Mesendoderm (in vitro differentiated cells): ENCODE results near the gene LRRN2.

Experiments used
- DNase-seq: peaks from one replicate; pipeline ENCODE4 v3.0.0; 2013
- H2AK5ac ChIP-seq: 2 replicates; pipeline ENCODE4 v1.6.1; 2013; ENCODE audit warnings: low read length, inconsistent platforms
- H2BK120ac ChIP-seq: 2 replicates; pipeline ENCODE4 v1.6.1; 2013; ENCODE audit warnings: low read depth, mild to moderate bottlenecking, low read length, moderate library complexity, mixed read lengths
- H2BK15ac ChIP-seq: replicated peaks from 2 replicates; pipeline ENCODE4 v1.6.1; 2013; ENCODE audit warnings: low read depth, mild to moderate bottlenecking, moderate library complexity
- H2BK5ac ChIP-seq: 2 replicates; pipeline ENCODE4 v1.6.1; 2013; ENCODE audit warnings: low read length, inconsistent platforms
- H3K18ac ChIP-seq: 2 replicates; pipeline ENCODE4 v1.6.1; 2013; ENCODE audit warnings: mild to moderate bottlenecking, low read length, mixed read lengths
- H3K23ac ChIP-seq: one replicate; pipeline ENCODE4 v1.6.1; 2013; ENCODE audit warnings: low read length
- H3K27ac ChIP-seq: 2 replicates; pipeline ENCODE4 v1.5.1; 2013; ENCODE audit warnings: low read depth, mild to moderate bottlenecking, inconsistent platforms, low read length, moderate library complexity
- H3K27me3 ChIP-seq: 2 replicates; pipeline ENCODE4 v1.6.1; 2013; ENCODE audit warnings: low read length, control low read depth, mild to moderate bottlenecking, inconsistent platforms; ENCODE audit not compliant: insufficient read depth, poor library complexity
- H3K36me3 ChIP-seq: 2 replicates; pipeline ENCODE4 v1.6.1; 2013; ENCODE audit warnings: low read length, inconsistent platforms; ENCODE audit not compliant: control insufficient read depth, insufficient read depth
- H3K4ac ChIP-seq: one replicate; pipeline ENCODE4 v1.6.1; 2013; ENCODE audit warnings: low read depth, mild to moderate bottlenecking, low read length, moderate library complexity
- H3K4me1 ChIP-seq: 2 replicates; pipeline ENCODE4 v1.6.1; 2013; ENCODE audit warnings: low read depth, low read length, inconsistent platforms; ENCODE audit not compliant: control insufficient read depth
- H3K4me2 ChIP-seq: 2 replicates; pipeline ENCODE4 v1.6.1; 2013; ENCODE audit warnings: low read length
- H3K4me3 ChIP-seq: 2 replicates; pipeline ENCODE4 v1.5.1; 2013; ENCODE audit warnings: mild to moderate bottlenecking, low read length
- H3K56ac ChIP-seq: one replicate; pipeline ENCODE4 v1.6.1; 2013; ENCODE audit warnings: low read length
- H3K79me1 ChIP-seq: 2 replicates; pipeline ENCODE4 v1.6.1; 2013; ENCODE audit warnings: low read length, inconsistent platforms
- H3K79me2 ChIP-seq: 2 replicates; pipeline ENCODE4 v1.6.1; 2013; ENCODE audit warnings: mild to moderate bottlenecking, low read length; ENCODE audit not compliant: control insufficient read depth, insufficient read depth
- H3K9ac ChIP-seq: 2 replicates; pipeline ENCODE4 v1.6.1; 2013; ENCODE audit warnings: low read length, inconsistent platforms
- H4K5ac ChIP-seq: one replicate; pipeline ENCODE4 v1.6.1; 2013; ENCODE audit warnings: low read length
- H4K8ac ChIP-seq: one replicate; pipeline ENCODE4 v1.6.1; 2013; ENCODE audit warnings: low read depth, mild to moderate bottlenecking, control low read depth, low read length, moderate library complexity
- WGBS: extraction: QIAGEN DNeasy Blood & Tissue Kit; methylation state at CpG from one replicate; pipeline ENCODE4 v1.1.7; 2013; ENCODE audit warnings: low lambda C conversion rate, missing lambda C conversion rate; ENCODE audit not compliant: insufficient coverage; ENCODE audit errors: extremely low coverage; 5-methylcytosine and 5-hydroxymethylcytosine counted together

The LRRN2 gene

DNA sequence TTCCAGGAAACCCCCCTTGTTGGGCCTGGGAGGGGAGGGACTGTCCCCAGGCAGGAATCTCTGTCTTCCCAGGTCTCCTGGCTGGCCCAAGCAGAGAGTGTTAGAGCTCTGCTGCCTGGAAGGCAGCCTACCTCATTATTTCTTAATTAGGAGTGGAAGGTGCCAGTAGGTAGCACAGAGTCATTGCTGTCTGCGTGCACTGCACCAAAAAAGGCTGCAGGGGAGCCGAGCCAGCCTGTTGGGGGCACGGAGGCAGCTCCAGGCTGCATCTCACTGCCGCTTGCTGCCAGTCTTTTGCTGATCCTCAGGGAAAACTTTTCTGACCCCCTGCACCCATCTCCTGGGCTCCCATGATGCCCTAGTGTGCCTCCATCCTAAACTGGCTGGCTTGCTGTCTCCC lies 58.1 kb downstream of the LRRN2 start:
- Histone ChIP-seq H3K4me3 (no peak overlapping the region), H3K9ac (no peak overlapping the region), H2BK15ac (no peak overlapping the region), H2AK5ac (no peak overlapping the region), H3K27me3 (no peaks in the 10 kb centered on the region), H3K36me3 (no peaks in the 10 kb centered on the region), H3K18ac (no peak overlapping the region), H3K79me1 (no peaks in the 10 kb centered on the region), H3K27ac (no peak overlapping the region), H4K8ac (no peak overlapping the region), H2BK5ac (no peak overlapping the region), H3K4me2 (no peak overlapping the region), H3K56ac (no peak overlapping the region), H3K4ac (no peak overlapping the region), H4K5ac (no peak overlapping the region), H3K79me2 (no peaks in the 10 kb centered on the region), H3K23ac (no peak overlapping the region), H3K4me1 (peaks cover 2% of the 10 kb centered on the region), H2BK120ac (no peak overlapping the region)
- peak; percentile 14 for DNase-seq
- no CpG with 5 or more reads among the region's 4 CpGs for WGBS

DNA sequence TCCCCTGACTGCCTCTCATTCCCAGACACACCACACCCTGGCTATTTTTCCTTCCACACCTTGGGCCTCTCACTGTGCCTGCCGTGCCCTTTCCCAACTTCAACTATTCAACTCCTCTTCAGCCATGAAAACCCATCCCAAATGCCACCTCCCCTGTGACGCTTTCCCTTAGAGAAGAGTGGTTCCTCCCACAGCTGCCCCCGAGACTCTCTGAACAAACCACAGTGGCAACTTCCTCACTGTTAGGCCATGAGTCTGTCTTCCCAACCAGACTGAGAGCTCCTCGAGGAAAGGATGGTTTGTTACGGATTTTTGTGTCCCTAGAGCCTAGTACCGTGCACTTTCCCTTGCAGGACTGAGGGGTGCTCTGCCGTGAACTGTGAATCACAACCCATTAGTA lies 59.2 kb downstream of the LRRN2 start:
- Histone ChIP-seq H3K18ac (no peak overlapping the region), H3K36me3 (no peaks in the 10 kb centered on the region), H3K4me2 (no peak overlapping the region), H3K4me1 (peaks cover 2% of the 10 kb centered on the region), H3K4me3 (no peak overlapping the region), H2BK120ac (no peak overlapping the region), H2BK5ac (no peak overlapping the region), H2BK15ac (no peak overlapping the region), H4K5ac (no peak overlapping the region), H3K56ac (no peak overlapping the region), H3K23ac (no peak overlapping the region), H2AK5ac (no peak overlapping the region), H3K9ac (no peak overlapping the region), H3K27ac (no peak overlapping the region), H3K4ac (no peak overlapping the region), H4K8ac (no peak overlapping the region), H3K27me3 (no peaks in the 10 kb centered on the region), H3K79me1 (no peaks in the 10 kb centered on the region), H3K79me2 (no peaks in the 10 kb centered on the region)
- WGBS = no CpG with 5 or more reads among the region's 7 CpGs
- no peak for DNase-seq

DNA sequence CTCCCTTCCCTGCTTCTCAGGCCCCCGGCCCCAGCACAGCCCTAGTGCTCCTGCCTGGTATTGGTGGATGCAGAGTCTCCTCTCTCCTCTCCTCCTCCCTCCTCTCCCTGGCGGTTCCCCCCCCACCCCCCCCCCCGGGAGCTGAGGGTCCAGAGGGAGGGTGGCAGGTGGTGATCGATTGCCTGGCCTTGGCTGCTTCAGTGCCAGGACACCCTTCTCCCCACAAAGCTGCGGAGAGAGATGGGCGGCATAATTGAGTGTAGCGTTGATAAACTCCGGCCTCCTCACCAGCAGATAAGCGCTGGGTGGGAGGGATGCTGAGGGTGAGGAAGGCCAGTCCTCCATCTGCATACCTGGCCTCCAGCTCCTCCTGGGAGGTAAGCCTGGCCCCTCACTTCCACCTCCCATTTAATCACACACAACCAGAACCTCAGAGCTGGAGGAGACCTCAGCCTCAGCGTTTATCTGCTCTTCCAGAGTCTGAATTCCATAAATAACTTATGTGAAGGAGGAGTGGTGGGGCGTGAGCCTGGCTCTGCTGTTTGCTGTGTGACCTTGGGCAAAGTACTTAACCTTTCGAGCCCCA lies 60.8 kb downstream of the LRRN2 start:
- no peaks in the 10 kb centered on the region for H3K79me2 ChIP-seq
- no peak overlapping the region for H4K5ac ChIP-seq
- H3K79me1 ChIP-seq = no peaks in the 10 kb centered on the region
- H2AK5ac ChIP-seq = no peak overlapping the region
- no peak overlapping the region for H3K4me3 ChIP-seq
- no peak overlapping the region for H3K56ac ChIP-seq
- H3K9ac ChIP-seq = no peak overlapping the region
- H2BK5ac ChIP-seq = no peak overlapping the region
- no peak overlapping the region for H3K4me2 ChIP-seq
- H3K23ac ChIP-seq = no peak overlapping the region
- H3K36me3 ChIP-seq = no peaks in the 10 kb centered on the region
- DNase-seq = peak; percentile 72
- H3K27ac ChIP-seq = no peak overlapping the region
- H2BK15ac ChIP-seq = no peak overlapping the region
- H3K4me1 ChIP-seq = peaks cover 2% of the 10 kb centered on the region
- H3K18ac ChIP-seq = no peak overlapping the region
- H3K27me3 ChIP-seq = no peaks in the 10 kb centered on the region
- no peak overlapping the region for H3K4ac ChIP-seq
- no CpG with 5 or more reads among the region's 12 CpGs for WGBS
- H4K8ac ChIP-seq = no peak overlapping the region
- H2BK120ac ChIP-seq = no peak overlapping the region

DNA sequence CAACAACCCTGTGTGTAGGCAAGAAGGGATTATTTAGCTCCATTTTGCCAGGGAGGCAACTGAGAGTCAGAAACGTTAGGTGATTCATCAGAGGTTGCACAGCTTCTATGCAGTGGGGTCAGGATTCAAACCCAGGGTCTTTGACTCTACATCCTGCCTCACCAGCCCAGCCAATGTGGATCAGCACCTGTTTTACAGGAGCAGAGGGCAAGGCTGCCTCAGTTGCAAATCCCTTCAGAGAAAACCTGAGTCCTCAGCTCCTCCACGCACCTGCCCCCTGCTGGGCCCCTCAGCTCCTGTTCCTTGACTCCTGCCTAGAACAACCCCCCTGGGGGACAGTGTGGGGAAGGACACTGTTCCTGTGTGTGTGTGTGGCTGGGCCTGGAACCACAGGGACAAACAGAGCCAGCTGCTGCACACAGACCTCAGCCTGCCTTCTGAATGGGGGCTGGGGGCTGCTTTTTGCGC lies 61.6 kb downstream of the LRRN2 start:
- no peak overlapping the region for H2BK5ac ChIP-seq
- H3K56ac ChIP-seq = no peak overlapping the region
- DNase-seq = peak; percentile 82
- H3K9ac ChIP-seq = no peak overlapping the region
- H2BK15ac ChIP-seq = no peak overlapping the region
- WGBS = no CpG with 5 or more reads among the region's 3 CpGs
- no peak overlapping the region for H2BK120ac ChIP-seq
- no peak overlapping the region for H3K4me3 ChIP-seq
- H3K27ac ChIP-seq = no peak overlapping the region
- H4K5ac ChIP-seq = no peak overlapping the region
- H3K79me1 ChIP-seq = no peaks in the 10 kb centered on the region
- peaks cover 2% of the 10 kb centered on the region for H3K4me1 ChIP-seq
- H3K36me3 ChIP-seq = no peaks in the 10 kb centered on the region
- H2AK5ac ChIP-seq = no peak overlapping the region
- H3K23ac ChIP-seq = no peak overlapping the region
- no peak overlapping the region for H3K4ac ChIP-seq
- H3K4me2 ChIP-seq = no peak overlapping the region
- H3K18ac ChIP-seq = no peak overlapping the region
- H4K8ac ChIP-seq = no peak overlapping the region
- no peaks in the 10 kb centered on the region for H3K27me3 ChIP-seq
- H3K79me2 ChIP-seq = no peaks in the 10 kb centered on the region

DNA sequence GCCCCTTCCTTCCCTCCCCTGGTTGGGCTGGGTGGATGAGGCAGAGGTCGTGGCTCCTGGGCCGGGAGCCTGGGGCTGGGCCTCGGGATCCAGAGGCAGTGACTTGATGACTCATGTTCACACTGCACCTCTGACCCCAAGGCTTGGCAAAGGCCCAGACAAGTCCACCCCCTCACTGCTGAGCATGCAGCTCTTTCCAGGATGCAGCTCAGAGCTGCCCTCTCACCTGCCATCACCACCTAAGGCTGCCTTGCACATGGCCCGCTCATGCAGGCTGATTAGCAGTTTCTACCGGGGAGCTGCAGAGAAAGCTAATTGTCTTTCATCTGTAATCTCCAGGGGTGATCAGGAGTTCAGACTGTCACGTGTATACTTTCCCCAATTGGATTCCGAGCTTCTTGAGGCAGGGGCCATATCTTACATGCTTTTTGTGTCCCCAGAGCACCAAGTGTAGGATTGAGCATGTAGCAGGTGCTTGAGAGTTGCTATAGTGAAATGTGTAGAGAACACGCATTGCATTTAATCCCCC lies 62.1 kb downstream of the LRRN2 start:
- no peak overlapping the region for H3K4ac ChIP-seq
- H3K27me3 ChIP-seq = no peaks in the 10 kb centered on the region
- H3K4me1 ChIP-seq = peaks cover 2% of the 10 kb centered on the region
- H3K9ac ChIP-seq = no peak overlapping the region
- no peak overlapping the region for H4K8ac ChIP-seq
- H3K79me2 ChIP-seq = no peaks in the 10 kb centered on the region
- WGBS = no CpG with 5 or more reads among the region's 8 CpGs
- peak; percentile 59 for DNase-seq
- H3K56ac ChIP-seq = no peak overlapping the region
- no peak overlapping the region for H3K18ac ChIP-seq
- no peak overlapping the region for H3K27ac ChIP-seq
- H3K23ac ChIP-seq = no peak overlapping the region
- H2AK5ac ChIP-seq = no peak overlapping the region
- H2BK120ac ChIP-seq = no peak overlapping the region
- no peak overlapping the region for H4K5ac ChIP-seq
- no peak overlapping the region for H2BK5ac ChIP-seq
- H3K79me1 ChIP-seq = no peaks in the 10 kb centered on the region
- no peak overlapping the region for H3K4me3 ChIP-seq
- no peaks in the 10 kb centered on the region for H3K36me3 ChIP-seq
- H2BK15ac ChIP-seq = no peak overlapping the region
- H3K4me2 ChIP-seq = no peak overlapping the region

DNA sequence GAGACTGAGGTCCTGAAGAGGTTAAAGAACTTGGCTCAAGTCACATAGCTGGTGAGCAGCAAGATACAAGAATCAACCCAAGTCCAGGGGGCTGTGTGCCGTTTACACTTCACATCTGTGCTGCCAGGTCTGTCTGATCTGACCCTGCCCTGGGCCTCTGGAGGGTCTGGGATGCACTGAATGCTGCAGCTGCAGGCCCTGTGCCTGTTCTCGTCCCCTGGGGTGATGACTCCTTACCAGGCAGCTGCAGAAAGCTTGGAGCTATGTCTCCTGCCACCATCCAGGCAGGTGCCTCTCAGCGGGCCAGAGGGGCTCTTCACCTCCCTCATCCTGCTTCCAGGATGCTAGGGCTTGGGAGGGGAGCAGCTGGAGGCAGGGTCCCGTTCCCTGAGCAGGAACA lies 63.5 kb downstream of the LRRN2 start:
- H3K4ac ChIP-seq = no peak overlapping the region
- H3K27me3 ChIP-seq = no peaks in the 10 kb centered on the region
- no peak overlapping the region for H3K56ac ChIP-seq
- no peak overlapping the region for H2BK15ac ChIP-seq
- no peak overlapping the region for H4K5ac ChIP-seq
- H3K27ac ChIP-seq = no peak overlapping the region
- no peak overlapping the region for H2AK5ac ChIP-seq
- no peak overlapping the region for H2BK5ac ChIP-seq
- H3K4me1 ChIP-seq = peaks cover 2% of the 10 kb centered on the region
- no peak overlapping the region for H4K8ac ChIP-seq
- WGBS = no CpG with 5 or more reads among the region's 4 CpGs
- no peak for DNase-seq
- H3K18ac ChIP-seq = no peak overlapping the region
- H2BK120ac ChIP-seq = no peak overlapping the region
- no peak overlapping the region for H3K23ac ChIP-seq
- H3K9ac ChIP-seq = no peak overlapping the region
- no peak overlapping the region for H3K4me2 ChIP-seq
- H3K79me2 ChIP-seq = no peaks in the 10 kb centered on the region
- no peak overlapping the region for H3K4me3 ChIP-seq
- H3K79me1 ChIP-seq = no peaks in the 10 kb centered on the region
- H3K36me3 ChIP-seq = no peaks in the 10 kb centered on the region
